ENCODE data around the gene NUCKS1. TPM values are rescaled to one million over a fixed set of nuclear protein-coding genes. Genes with fewer than 3 reads are reported as not detected.
A peak's percentile ranks its signal among the peaks of the same experiment; 100 is the strongest.

NUCKS1 gene
- total RNA-seq, 1 experiment from 2014 or later: 276 TPM

GRCh38 chr1:205672970-205673369 is 77.0 kb downstream of the NUCKS1 start:
- no peak overlapping the region for H3K27ac Mint-ChIP-seq (ENCODE audit: unreplicated experiment)
- TF ChIP-seq CTCF (IDR thresholded peaks at IDR 0.05; ENCODE audit: unreplicated experiment): no peak
- CTCF ChIA-PET: interaction anchor here (1.1 to 1.5 kb wide), 3 partner anchors 9 to 14 kb away, joined by 3 to 6 read pairs (median 3); no protein-coding TSS in a partner anchor
- no TSS peak for BruUV-seq (replicated peaks)
- peaks cover 72% of the 10 kb centered on the region for H3K4me1 Mint-ChIP-seq (ENCODE audit: low read depth, unreplicated experiment)
- no peak overlapping the region for H3K4me3 Mint-ChIP-seq (ENCODE audit: low read depth, unreplicated experiment)
- no peak for DNase-seq
- H3K9me3 Mint-ChIP-seq (ENCODE audit: low read depth, unreplicated experiment): no peaks in the 10 kb centered on the region
- no peaks in the 10 kb centered on the region for H3K27me3 Mint-ChIP-seq (ENCODE audit: unreplicated experiment)
- peaks cover 18% of the 10 kb centered on the region for H3K36me3 Mint-ChIP-seq (ENCODE audit: insufficient read depth, unreplicated experiment)
- intact Hi-C loops (cut with micrococcal nuclease; ENCODE audit: unreplicated experiment): no loop called here

GRCh38 chr1:205672395-205672889 is 77.5 kb downstream of the NUCKS1 start:
- Mint-ChIP-seq H3K4me1 (ENCODE audit: low read depth, unreplicated experiment) (peaks cover 75% of the 10 kb centered on the region), H3K9me3 (ENCODE audit: low read depth, unreplicated experiment) (no peaks in the 10 kb centered on the region), H3K27ac (ENCODE audit: unreplicated experiment) (peak overlapping the region; percentile 65), H3K36me3 (ENCODE audit: insufficient read depth, unreplicated experiment) (peaks cover 18% of the 10 kb centered on the region), H3K27me3 (ENCODE audit: unreplicated experiment) (no peaks in the 10 kb centered on the region), H3K4me3 (ENCODE audit: low read depth, unreplicated experiment) (peak overlapping the region; percentile 55)
- BruUV-seq (replicated peaks): no TSS peak
- intact Hi-C loops (cut with micrococcal nuclease; ENCODE audit: unreplicated experiment): no loop called here
- TF ChIP-seq CTCF (IDR thresholded peaks at IDR 0.05; ENCODE audit: unreplicated experiment): no peak
- no peak for DNase-seq
- CTCF ChIA-PET: interaction anchor here (1.1 to 1.5 kb wide), 3 partner anchors 8 to 15 kb away, joined by 3 to 6 read pairs (median 3); no protein-coding TSS in a partner anchor

GRCh38 chr1:205670611-205671430 is 79.2 kb downstream of the NUCKS1 start:
- Mint-ChIP-seq H3K9me3 (ENCODE audit: low read depth, unreplicated experiment) (no peaks in the 10 kb centered on the region), H3K27ac (ENCODE audit: unreplicated experiment) (no peak overlapping the region), H3K27me3 (ENCODE audit: unreplicated experiment) (no peaks in the 10 kb centered on the region), H3K4me1 (ENCODE audit: low read depth, unreplicated experiment) (peaks cover 73% of the 10 kb centered on the region), H3K4me3 (ENCODE audit: low read depth, unreplicated experiment) (no peak overlapping the region), H3K36me3 (ENCODE audit: insufficient read depth, unreplicated experiment) (peaks cover 23% of the 10 kb centered on the region)
- no peak for TF ChIP-seq CTCF (IDR thresholded peaks at IDR 0.05; ENCODE audit: unreplicated experiment)
- CTCF ChIA-PET: interaction anchor here (1.4 kb wide), 1 partner anchor 10 kb away, joined by 5 read pairs; the partner anchor contains the start of gene SLC45A3
- no peak for DNase-seq
- no TSS peak for BruUV-seq (replicated peaks)
- intact Hi-C loops (cut with micrococcal nuclease; ENCODE audit: unreplicated experiment): no loop called here

GRCh38 chr1:205670150-205670446 is 79.9 kb downstream of the NUCKS1 start:
- Mint-ChIP-seq H3K36me3 (ENCODE audit: insufficient read depth, unreplicated experiment) (peaks cover 23% of the 10 kb centered on the region), H3K9me3 (ENCODE audit: low read depth, unreplicated experiment) (no peaks in the 10 kb centered on the region), H3K4me3 (ENCODE audit: low read depth, unreplicated experiment) (no peak overlapping the region), H3K27me3 (ENCODE audit: unreplicated experiment) (no peaks in the 10 kb centered on the region), H3K27ac (ENCODE audit: unreplicated experiment) (no peak overlapping the region), H3K4me1 (ENCODE audit: low read depth, unreplicated experiment) (peaks cover 73% of the 10 kb centered on the region)
- TF ChIP-seq CTCF (IDR thresholded peaks at IDR 0.05; ENCODE audit: unreplicated experiment): no peak
- DNase-seq: no peak
- intact Hi-C loops (cut with micrococcal nuclease; ENCODE audit: unreplicated experiment): no loop called here
- CTCF ChIA-PET: no interaction called here
- BruUV-seq (replicated peaks): no TSS peak

Data from Calu3 (cell line).